GM19463 (cell line): Measurements from ENCODE around the gene XBP1.
"Not testable (repeated sequence)": the region's sequence is repeated elsewhere in the genome, so short reads cannot be mapped to it uniquely, and the experiment has no call there.

Experiments used
- ATAC-seq: cut with Tn5 transposase; IDR thresholded peaks from one replicate; pipeline ENCODE4 v1.9.1; 2021; ENCODE audit warnings: mild to moderate bottlenecking, moderate library complexity; ENCODE audit not compliant: unreplicated experiment

The XBP1 gene

GRCh38 chr22:28800308-28801041 is at the start of gene XBP1:
TSS of gene XBP1 (minus strand) at chr22:28800569.
- ATAC-seq: peak; percentile 92

DNA sequence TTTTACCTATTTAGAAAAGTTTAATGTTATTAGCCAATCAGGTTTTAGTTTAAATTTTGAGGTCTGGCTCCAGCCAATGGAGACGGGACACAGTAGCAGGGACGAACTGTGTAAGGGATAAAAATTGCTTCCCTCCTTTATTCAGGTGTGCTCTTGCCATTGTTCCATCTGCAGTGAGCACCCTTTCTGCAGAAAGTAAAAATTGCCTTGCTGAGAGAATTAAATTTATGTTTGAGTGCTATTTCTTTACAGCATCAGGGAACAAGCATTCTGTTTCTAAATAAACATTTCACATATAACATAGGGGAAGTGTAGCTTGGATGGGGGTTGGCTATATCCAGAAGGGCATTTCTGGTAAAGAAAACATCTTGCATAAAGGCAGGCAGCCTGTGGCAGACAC is 46.6 kb upstream of the XBP1 start:
- no peak for ATAC-seq

DNA sequence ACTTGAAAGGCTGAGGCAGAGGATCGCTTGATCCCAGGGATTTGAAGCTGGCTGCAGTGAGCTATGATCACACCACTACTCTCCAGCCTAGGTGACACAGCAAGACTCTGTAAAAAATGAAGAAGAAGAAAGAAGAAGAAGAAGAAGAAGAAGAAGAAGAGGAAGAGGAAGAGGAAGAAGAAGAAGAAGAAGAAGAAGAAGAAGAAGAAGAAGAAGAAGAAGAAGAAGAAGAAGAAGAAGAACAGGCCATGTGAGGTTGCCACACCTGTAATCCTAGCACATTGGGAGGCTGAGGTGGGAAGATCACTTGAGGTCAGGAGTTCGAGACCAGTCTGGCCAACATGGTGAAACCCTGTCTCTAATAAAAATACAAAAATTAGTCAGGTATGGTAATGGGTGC is 43.9 kb upstream of the XBP1 start:
- not testable (repeated sequence) for ATAC-seq

GRCh38 chr22:28843633-28844032 is 43.3 kb upstream of the XBP1 start:
- no peak for ATAC-seq

- ATAC-seq: no peak
Measured at GRCh38 chr22:28841111-28841510, 40.7 kb upstream of the XBP1 start.

DNA sequence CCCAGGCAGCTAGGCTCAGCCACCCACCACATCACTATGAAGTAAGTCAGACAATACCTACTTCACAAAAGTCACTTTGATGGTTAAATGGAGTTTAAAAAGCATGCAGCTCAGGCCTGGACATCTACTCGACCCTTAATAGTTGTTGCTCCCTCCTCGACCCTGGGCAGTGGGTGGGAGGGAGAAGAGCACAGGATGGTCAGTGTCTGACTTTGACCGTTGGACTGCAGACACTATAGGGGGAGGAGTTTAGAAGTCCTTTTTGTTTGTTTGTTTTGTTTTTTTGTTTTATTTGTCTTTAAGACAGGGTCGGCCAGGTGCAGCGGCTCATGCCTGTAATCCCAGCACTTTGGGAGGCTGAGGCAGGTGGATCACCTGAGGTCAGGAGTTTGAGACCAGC is 38.6 kb upstream of the XBP1 start:
- no peak for ATAC-seq

GRCh38 chr22:28837640-28838039 is 37.3 kb upstream of the XBP1 start:
- ATAC-seq: no peak

GRCh38 chr22:28835630-28836189 is 35.3 kb upstream of the XBP1 start:
- no peak for ATAC-seq

GRCh38 chr22:28833276-28833923 is 33.0 kb upstream of the XBP1 start:
- no peak for ATAC-seq

- no peak for ATAC-seq
Measured at GRCh38 chr22:28832731-28833130, 32.4 kb upstream of the XBP1 start.

DNA sequence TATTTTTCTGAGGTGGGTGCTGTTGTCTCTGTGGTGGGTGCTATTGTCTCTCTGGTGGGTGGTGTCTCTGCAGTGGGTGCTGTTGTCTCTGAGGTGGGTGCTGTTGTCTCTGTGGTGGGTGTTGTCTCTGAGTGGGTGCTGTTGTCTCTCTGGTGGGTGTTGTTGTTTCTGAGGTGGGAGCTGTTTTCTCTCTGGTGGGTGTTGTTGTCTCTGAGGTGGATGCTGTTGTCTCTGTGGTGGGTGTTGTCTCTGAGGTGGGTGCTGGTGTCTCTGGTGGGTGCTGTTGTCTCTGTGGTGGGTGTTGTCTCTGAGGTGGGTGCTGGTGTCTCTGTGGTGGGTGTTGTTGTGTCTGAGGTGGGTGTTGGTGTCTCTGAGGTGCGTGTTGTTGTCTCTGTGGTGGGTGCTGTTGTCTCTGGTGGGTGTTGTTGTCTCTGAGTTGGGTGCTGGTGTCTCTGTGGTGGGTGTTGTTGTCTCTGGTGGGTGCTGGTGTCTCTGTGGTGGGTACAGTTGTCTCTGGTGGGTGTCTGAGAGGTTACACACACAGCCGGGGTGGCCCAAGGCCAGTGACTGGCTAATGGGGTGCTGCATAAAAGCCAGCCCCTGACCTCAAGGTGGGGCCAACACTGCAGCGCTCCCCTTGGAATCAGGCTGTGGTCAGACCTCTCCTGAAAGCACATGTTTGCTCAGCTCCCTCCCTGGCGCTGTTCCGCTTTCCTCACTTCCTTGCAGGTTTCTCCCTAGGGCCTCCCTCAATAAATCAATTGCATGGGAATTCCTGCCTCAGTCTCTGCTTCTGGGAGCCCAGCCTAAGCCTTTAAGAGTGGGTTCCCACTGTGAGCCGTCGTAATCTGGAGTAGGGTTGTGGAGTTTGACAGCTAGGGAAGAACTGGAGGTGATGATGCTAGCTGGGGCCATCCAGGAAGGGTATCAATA is 31.0 kb upstream of the XBP1 start:
- no peak for ATAC-seq

DNA sequence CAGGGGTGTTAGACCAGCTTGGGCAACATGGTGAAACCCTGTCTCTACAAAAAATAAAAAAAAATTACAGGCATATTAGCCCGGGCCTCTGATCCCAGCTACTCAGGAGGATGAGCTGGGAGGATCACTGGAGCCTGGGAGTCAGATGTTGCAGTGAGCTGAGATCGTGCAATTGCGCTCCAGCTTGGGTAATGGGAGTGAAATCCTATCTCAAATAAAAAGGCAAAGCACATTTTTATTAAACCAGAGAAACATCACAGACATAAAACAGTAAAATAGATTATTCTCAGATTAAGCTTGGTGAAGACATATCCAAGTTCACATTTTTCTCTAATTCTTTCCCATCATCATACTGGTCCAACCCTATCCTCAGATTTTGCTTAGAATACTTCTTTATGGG is 30.1 kb upstream of the XBP1 start:
- ATAC-seq: no peak

- no peak for ATAC-seq
Measured at GRCh38 chr22:28829358-28830181, 29.2 kb upstream of the XBP1 start.

DNA sequence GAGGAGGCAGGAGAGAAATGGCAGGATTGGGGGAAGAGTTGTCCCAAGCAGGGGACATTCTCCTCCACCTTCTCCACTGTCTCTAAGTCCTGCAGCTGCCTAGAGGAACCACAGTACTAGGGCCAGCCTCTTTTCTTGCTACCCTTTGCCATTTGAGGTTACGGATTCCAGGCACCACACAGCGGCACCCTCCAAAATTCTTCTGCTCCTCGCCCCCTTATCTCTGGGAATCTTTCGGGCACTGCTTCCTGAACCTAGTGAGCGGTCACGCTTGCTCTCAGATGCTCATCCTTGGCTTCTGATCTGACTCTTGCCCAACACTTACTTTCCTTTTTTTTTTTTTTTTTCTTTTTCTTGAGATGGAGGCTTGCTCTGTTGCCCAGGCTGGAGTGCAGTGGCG is 26.6 kb upstream of the XBP1 start:
- ATAC-seq: no peak

GRCh38 chr22:28826430-28826829 is 26.1 kb upstream of the XBP1 start:
- ATAC-seq: not testable (repeated sequence)

DNA sequence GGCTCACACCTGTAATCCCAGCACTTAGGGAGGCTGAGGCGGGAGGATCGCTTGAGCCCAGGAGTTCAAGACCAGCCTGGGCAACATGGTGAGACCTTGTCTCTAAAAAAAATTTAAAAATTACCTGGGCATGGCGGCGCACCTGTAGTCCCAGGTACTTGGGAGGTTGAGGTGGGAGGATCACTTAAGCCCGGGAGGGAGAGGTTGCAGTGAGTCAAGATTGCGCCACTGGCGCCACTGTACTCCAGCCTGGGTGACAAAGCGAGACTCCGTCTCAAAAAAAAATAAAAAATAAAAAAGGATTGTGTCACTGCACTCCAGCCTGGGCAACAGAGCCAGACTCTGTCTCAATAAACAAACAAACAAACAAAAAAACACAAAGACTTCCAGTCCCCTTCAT is 24.1 kb upstream of the XBP1 start:
- ATAC-seq: not testable (repeated sequence)

GRCh38 chr22:28822930-28823551 is 22.7 kb upstream of the XBP1 start:
- no peak for ATAC-seq

- ATAC-seq: no peak
Measured at GRCh38 chr22:28821452-28821851, 21.1 kb upstream of the XBP1 start.

DNA sequence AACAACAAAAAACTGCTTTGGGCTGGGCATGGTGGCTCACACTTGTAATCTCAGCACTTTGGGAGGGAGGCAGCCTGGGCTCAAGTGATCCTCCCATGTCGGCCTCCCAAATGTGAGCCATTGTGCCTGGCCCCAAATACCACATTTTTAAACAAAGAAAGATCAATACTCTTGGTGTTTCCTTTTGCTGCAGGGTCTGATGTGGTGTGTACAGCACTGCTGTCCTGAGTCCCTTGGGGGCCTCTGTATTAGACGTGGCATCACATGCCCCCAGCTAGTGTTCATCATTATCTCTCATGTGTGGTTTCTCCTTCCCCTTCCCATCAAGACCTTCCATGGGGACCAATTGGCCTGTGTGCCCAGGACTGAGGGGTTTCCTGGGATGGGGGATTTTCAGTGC is 20.5 kb upstream of the XBP1 start:
- ATAC-seq: no peak
